ENCODE results near the gene NKD2. TPM values are rescaled to one million over a fixed set of nuclear protein-coding genes. Genes with fewer than 3 reads are reported as not detected.

The NKD2 gene
- total RNA-seq, 1 experiment from 2014 or later, result 2.8 TPM

- DNase-seq (ENCODE audit: low spot score), result no peak
Observed at GRCh38 chr5:1088031-1088430, 79.4 kb downstream of the NKD2 start.

Other genes starting within 250 kb of the NKD2 start
- gene ZDHHC11B, start 224.1 kb upstream of the NKD2 start, total RNA-seq (2014; rRNA removed; shearing (Covaris generic)), result 0.19 and 0.35 TPM in 2 replicates
- gene ZDHHC11, start 157.8 kb upstream of the NKD2 start, total RNA-seq (2014; rRNA removed; shearing (Covaris generic)), result 0.50 and 2.0 TPM in 2 replicates
- gene BRD9, start 116.0 kb upstream of the NKD2 start, total RNA-seq (2014; rRNA removed; shearing (Covaris generic)), result 16.7 and 17.4 TPM in 2 replicates
- gene TRIP13, start 115.9 kb upstream of the NKD2 start, total RNA-seq (2014; rRNA removed; shearing (Covaris generic)), result 52.1 and 54.2 TPM in 2 replicates
- gene SLC12A7, start 103.3 kb downstream of the NKD2 start, total RNA-seq (2014; rRNA removed; shearing (Covaris generic)), result 8.8 and 13.8 TPM in 2 replicates
- gene SLC6A19, start 192.8 kb downstream of the NKD2 start, total RNA-seq (2014; rRNA removed; shearing (Covaris generic)), result not detected in 2 replicates
- gene SLC6A18, start 216.6 kb downstream of the NKD2 start, total RNA-seq (2014; rRNA removed; shearing (Covaris generic)), result not detected in 2 replicates